CD4-positive, alpha-beta T cell treated with Interleukin-15 for 4 hours (primary cell): ENCODE data around the gene PGAP3.

ENCODE experiments used
- DNase-seq: peaks from one replicate; pipeline ENCODE4 v3.0.0-alpha.2; 2020; ENCODE audit warnings: low spot score

The PGAP3 gene

GRCh38 chr17:39696731-39697130, 8.9 kb upstream of the PGAP3 start:
- no peak for DNase-seq

DNA sequence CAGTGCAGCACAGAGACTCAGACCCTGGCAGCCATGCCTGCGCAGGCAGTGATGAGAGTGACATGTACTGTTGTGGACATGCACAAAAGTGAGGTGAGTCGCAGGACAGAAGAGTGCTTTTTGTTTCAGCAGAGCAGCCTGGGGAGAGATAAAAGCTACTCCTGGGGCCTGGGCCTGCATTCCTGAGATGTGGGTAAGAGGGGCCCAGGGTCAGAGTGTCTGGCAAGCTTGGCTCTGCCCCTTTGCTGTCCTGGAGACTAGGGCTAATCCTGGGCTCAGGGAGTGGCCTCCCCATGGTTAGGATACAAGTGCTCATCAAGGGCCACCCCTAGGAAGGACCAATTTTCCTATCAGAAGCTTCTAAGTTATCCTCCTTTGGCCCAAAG, 7.2 kb upstream of the PGAP3 start:
- no peak for DNase-seq

DNA sequence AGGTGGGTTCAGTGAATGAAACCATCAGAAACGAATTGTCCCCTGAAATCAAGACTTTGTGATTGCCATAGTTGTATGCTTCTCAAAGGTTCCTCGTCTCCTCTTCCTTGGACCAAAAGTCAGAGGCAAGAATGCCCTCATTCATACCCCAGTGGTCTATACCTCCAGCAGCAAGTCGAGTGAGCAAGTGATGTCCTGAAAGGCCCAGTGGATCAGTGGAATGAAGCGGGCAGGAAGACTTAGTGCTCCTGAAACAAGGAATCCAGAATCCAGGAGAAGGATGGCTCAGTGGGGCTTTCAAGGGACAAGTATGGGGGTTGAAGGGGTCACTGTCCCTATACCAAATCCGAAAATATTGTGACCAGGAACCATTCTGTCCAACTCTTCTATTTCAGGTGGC, 6.7 kb upstream of the PGAP3 start:
- DNase-seq, result no peak

DNA sequence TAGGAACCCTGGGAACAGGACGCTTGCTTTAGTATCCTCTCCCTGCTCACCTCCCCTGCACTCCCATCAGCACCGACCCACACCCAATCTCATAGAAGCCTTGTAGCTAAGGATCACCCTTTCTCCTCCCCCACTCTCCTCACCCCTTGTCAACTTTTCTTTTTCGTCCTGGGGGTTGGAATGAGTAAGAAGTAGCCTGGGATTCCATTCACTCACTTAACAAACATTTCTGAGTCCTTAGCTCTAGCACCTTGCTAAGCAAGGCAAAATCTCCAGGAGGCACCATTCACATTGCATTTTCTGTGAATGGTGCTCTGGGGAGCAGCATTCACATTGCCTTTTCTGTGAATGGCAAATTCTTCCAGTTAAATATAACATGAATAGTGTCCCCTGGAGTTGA, 1.1 kb upstream of the PGAP3 start:
- DNase-seq, result no peak

- no peak for DNase-seq
Measured at GRCh38 chr17:39688475-39688835, 598 bp upstream of the PGAP3 start.

GRCh38 chr17:39687101-39687545, 734 bp downstream of the PGAP3 start:
- no peak for DNase-seq

DNA sequence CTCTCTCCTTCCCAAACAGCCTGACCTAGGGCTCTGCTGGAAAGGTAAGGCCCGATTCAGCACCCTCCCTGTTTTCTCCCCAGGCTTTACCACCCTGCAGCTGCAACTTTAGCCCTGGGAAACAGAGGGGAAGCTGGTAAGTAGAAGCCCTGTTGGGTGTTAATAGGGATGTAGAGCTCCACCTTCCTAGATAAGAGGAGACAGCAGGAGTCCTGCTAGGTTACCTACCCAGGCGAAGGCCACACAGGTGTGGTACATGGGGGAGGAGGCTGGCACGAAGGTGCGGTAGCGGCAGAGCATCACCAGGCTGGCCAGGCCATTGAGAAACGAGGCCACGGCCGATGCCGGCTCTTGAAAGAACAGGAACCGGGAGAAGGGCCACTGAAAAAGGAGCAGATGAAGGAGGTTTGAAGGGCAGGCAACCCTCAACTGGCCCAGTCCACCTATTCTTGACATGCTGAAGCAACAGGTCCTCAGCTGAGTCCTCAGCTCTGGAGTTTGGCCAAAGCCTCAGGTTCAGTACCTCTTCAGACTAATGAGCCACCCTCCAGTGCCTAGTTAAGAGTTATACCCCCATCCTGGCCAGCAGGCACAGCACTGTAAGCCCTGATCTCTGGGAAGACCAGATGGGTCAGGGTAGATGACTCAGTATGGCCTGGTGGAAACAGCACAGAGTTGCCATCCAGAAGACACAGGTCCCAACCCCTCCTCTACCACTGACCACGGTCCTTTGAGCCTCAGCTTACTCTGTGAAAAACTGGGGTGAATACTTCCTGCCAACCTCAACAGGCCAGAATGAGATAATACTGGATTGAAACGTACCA, 3.3 kb downstream of the PGAP3 start:
- DNase-seq, result no peak

DNA sequence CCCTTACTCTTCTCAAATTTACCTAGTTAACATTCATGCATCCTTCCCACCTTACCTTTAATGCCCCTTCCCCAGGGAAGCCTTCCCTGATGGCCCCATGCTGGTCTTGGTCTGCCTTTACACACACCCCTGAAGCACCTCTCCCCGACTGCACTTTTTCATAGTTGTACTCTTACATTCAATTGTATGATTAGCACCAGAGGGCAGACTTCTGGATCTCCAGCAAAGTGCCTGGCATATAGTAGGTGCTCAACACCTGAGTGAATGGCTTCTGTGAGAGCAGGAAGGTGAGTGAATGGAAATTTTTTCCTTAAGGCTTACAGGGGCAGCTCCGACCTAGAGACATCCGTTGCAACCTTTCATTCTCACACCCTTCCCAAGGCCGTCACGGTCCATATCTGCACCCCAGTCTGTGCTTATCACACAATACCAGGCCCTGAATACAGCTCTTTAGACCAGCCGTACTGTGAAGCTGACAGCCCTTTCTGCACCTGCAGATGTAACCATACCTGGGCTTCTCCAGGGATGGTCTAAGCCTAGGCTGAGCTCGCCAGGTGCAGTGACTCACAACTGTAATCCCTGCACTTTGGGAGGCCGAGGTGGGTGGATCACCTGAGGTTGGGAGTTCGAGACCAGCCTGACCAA, 4.4 kb downstream of the PGAP3 start:
- no peak for DNase-seq

DNA sequence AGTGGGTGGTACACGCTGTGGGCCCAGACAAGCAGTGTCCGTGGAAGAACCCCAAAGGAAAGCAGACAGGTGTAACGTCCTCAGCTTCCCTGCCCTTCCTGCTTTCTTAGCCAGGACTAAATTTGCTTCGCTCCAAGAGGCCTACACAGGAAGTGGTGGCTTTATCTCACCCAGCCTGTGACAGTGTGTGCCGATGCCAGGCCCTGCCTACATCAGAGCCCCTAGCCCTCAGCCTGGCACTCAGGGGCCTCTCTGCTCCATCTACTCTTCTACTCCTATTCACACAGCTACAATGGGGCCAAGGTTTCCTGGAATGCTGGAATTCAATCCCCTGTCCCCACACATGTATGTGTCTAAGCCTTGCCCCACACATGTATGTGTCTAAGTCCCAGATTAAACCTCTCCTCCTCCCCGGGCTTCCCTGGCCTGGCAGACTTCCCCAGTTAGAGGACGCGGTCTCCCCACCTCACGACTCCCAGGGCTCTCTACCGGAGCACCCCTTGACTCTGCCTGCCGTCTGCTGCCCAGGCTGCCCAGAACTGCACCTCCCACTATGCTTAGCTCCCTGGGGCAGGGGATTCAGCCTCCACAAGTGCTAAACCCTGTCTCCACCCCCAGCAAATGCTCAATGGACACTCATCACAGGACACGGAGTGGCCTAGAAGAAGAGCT, 8.2 kb downstream of the PGAP3 start:
- peak; percentile 48 for DNase-seq

DNA sequence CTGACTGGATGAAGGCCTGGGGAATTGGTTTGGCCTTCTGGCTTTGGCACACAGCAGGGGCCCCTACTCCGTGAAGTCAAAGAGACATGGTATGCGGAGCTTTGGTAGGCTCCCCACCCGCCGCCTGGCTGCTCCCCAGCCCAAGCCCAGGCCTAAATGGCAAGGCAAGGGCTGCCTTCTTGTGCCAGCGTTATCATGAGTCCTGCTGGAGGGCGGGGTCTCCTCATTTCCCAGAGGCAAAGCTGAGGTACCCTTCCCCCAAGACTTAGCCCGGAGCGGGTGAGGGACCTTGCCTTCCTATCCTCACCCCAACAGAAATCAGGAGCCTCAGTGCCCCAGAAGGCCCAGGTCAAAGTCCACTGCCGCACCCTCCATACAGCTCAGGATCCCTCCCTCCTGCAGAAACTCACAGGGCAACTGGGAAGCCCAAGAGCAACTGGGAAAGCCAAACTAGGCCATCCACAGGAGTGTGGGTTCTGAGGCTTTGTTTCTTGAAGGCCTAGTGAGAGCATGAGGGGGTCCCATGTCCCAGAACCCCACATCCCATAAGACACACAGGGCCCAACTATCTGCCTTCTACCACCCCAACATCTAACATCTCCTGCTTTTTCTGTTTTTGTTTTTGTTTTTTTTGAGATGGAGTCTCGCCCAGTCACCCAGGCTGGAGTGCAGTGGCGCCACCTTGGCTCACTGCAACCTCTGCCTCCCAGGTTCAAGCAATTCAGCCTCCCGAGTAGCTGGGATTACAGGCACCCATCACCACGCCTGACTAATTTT, 9.3 kb downstream of the PGAP3 start:
- DNase-seq, result no peak

DNA sequence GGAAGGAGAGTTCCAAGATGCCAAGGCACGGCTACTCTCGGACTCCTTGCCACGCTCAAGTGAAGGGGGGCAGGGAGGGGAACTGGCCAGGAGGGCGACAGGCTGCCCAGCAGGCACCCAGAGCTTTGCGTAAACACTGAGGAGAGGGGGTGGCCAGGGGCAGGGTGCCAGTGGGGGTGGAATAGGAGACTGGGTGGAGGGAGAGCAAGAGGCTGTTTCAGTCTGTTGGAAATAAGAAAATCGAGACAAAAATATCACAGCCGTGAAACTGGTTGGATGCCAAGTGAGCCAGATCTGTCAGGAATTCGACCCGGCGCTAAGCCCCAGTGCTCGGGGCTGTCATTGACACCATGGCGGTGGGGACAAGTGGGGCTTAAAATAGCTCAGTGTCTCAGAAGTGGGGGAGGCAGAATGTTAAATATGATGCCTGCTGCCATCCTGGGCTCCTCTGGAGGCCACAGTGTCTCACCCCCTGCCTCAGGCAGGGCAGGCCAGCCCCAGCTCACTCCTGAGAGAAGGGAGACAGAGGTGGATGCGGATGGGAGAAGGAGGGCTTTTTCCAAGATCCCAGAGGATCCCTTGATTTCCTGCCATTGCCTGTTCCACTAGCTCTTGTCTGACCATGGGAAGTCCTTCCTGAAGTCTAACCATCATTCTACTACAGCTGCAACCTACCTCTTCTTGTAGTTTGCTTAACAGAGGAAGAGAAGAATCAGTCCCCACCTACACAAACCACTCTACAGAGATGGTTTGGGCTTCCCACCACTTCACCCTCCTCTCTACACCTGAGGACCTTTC, 10.1 kb downstream of the PGAP3 start:
- DNase-seq, result no peak

GRCh38 chr17:39677072-39677471, 10.8 kb downstream of the PGAP3 start:
- no peak for DNase-seq

DNA sequence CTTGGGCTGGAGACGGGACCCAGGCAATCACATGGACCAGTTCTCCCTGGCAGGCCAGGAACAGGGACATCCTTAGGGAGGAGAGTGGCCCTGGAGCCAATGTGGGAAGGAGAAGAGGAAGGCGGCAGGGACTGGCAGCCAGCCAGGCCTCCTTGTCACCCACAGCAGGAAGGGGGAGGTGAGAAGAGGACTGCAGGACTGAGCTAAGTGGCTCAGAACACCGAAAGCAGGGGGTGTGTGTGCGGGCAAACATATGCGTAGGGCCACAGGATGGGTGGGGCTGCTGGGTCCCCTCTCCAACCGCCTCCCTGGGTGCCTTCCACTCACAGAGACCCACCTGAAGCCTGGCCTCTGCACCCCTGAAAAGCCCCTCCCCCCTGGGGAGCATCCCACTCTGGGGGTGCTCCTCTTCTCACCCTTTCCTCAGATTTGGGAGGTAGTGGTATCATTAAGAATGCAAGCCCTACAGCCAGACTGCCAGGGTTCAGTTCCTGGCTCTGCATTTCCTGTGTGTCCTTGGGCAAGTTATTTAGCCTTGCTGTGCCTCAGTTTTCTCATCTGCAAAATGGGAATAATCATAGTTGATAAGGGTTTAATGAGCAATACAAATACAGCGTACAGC, 11.5 kb downstream of the PGAP3 start:
- peak; percentile 46 for DNase-seq

DNA sequence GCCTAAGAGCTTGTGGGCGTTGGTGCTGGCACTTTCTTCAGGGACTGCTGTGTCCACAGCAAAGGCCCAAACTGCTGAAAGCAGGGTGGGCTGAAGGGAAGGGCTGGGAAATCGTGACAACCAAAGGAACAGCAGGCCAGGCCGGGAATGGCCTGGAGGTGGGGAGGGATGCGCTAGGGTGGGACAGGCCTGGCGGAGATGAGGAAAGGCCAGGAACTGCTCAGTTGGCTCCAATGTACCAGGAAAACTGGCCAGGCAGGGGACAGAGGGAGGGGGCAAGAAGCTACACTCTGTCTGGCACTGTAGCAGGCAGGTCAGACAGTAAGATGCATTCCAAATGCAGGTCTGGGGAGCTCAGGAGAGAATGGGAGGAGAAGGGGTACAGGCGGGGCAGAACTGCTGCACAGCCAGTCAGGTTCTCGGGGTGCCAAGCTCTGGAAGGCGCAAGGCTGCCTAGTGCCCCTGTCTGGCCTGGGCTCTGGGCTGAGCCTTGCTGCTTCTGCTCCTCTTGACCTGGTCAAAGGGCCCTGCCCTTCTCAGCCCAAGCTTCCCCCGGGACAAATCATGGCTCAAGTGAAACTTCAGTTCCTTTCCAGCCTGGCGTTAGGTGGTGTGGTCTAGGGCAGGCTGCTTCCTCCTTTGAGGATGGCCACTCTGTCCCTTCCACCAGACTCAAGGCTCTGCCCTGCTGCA, 12.3 kb downstream of the PGAP3 start:
- no peak for DNase-seq

DNA sequence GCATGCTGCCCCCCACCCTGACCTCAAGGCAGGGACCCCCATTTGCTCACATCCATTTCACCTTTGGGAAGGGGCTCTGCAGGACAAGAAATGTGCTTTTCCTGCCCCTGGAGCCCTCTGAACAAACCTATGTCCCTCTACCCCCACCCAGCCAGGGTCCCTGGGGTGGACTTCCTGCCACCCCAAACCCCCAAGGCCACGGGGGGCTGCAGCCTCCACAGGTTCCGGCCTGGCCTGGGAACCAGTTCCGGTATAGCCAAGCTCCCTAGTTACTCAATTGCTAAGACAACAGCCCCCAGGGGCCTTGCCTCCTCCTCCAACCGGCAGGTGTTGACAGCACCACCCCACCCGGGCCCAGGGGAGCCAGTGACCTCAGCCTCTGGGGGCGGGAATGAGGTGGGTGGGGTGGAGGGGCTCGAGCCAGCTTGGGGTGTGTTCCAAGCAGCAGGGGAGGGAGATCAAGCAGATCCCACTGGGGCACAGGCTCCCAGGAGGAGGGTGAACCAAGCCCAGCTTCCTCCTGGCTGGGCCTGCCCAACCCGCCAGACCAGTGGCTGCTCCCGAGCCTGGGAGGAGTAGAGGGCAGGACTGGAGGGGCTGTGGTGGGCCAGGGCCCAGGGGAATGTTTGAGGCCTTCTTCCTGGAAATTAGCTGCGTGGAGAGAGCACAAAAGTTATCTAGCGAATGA, 13.0 kb downstream of the PGAP3 start:
- no peak for DNase-seq

- no peak for DNase-seq
Measured at GRCh38 chr17:39674179-39674578, 13.7 kb downstream of the PGAP3 start.

- DNase-seq, result no peak
Measured at GRCh38 chr17:39673335-39674081, 14.3 kb downstream of the PGAP3 start.

DNA sequence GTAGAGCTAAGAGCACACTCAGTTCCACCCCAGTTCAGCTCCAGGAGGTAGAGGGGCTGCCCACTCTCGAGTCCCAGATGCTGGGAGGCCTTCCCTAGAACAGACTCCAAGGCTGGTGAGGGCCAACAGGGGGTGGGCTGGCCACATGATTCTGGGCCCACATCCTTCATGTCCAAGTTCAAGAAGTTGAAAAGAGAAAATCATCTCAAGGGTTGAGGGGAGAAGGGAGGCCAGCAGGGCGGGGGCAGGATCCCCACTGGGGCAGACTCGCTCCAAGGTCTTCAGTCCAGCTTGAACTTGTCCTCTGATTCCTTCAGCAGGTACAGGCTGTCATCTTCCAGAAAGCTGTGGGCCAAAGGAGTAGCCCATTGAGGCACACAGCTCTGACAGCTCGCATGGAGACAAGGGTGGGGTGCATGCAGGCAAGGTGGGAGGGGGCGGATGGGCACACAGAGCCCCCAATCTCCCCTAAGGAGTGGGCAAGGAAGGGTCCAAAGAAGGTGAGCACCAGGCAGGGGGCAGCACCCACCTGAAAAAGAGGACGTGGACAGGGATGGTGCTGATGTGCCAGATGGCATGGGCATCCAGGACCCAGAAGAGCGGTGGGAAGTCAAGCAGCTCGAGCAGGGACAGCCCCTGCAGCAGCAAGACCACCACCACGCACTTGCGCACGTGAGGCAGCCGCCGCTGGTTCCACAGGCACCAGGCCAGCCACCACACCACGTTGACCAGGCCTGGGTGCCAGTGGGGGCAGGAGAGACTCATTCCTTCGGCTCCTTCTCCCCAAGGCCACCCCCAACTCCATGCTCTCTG, 15.1 kb downstream of the PGAP3 start:
- DNase-seq, result no peak
